HCT116 (cell line): ENCODE results near the gene TRPC6. TPM values are rescaled to one million over a fixed set of nuclear protein-coding genes. Genes with fewer than 3 reads are reported as not detected.
A peak's percentile ranks its signal among the peaks of the same experiment; 100 is the strongest.

Experiments
- ATAC-seq: fragments of 200-7000 bp; cut with Tn5 transposase; 2 replicates; pipeline ENCODE4 v1.9.1; 2020; ENCODE audit warnings: mild to moderate bottlenecking, moderate library complexity
- BruUV-seq: library from RNA; stranded (reverse); fragments of 400-500 nt; replicated peaks from 2 replicates; lab custom pipeline; 2021; lab: Mats Ljungman, UMichigan
- CTCF ChIA-PET: fragments of 300-600 bp; sonication (Branson Sonifier 250); formaldehyde crosslinking; loops from one replicate; lab custom pipeline; 2021; ENCODE audit warnings: antibody characterized with exemption; lab: Charles Lee
- POLR2A ChIA-PET: fragments of 300-600, 350-600 bp; sonication (Branson Sonifier 250); formaldehyde crosslinking; loops from one replicate; lab custom pipeline; 2021; ENCODE audit warnings: antibody characterized with exemption; lab: Charles Lee
- RAD21 ChIA-PET, 2 experiments: fragments of 300-600 bp; sonication (Branson Sonifier 250); formaldehyde crosslinking; loops; one replicate each; lab custom pipeline; 2023; ENCODE audit warnings: low total read pairs in 2 of 2; ENCODE audit not compliant: uncharacterized antibody in 2 of 2, unreplicated experiment in 2 of 2, low non-redundant PET in 1 of 2; lab: Charles Lee
- DNase-seq: peaks from one replicate; pipeline ENCODE4 v3.0.0-alpha.2; 2010; ENCODE audit warnings: low read depth, low spot score
- H2AFZ ChIP-seq: fragments of 200-600 bp; shearing (Covaris generic), sonication (generic); 2 replicates; pipeline ENCODE4 v1.6.1; 2017; ENCODE audit warnings: low read depth, mixed run types, mixed read lengths, antibody characterized with exemption, low read length; ENCODE audit not compliant: poor library complexity, severe bottlenecking
- H3K27ac ChIP-seq: 2 replicates; pipeline ENCODE4 v1.5.1; 2012; ENCODE audit warnings: low read depth, low read length
- H3K27me3 ChIP-seq: fragments of 200-600 bp; sonication (generic); 2 replicates; pipeline ENCODE4 v1.6.1; 2016; ENCODE audit warnings: mixed run types, low read length, mixed read lengths; ENCODE audit not compliant: insufficient read depth
- H3K36me3 ChIP-seq, 2 experiments: fragments of 200-500 bp in 1 of 2; fragments of 200-600 bp in 1 of 2; sonication (Bioruptor generic) in 1 of 2; sonication (generic) in 1 of 2; 2 replicates each; pipeline versions ENCODE4 v1.5.1 to v1.6.1; 2014 to 2016; ENCODE audit warnings: low read length in 2 of 2, inconsistent platforms in 1 of 2, mixed read lengths in 1 of 2, mixed run types in 1 of 2; ENCODE audit not compliant: insufficient read depth in 2 of 2, control insufficient read depth in 1 of 2
- H3K4me1 ChIP-seq, 2 experiments: fragments of 200-600 bp in 1 of 2; sonication (generic) in 1 of 2; 2 replicates each; pipeline versions ENCODE4 v1.5.1 to v1.6.1; 2012 to 2017; ENCODE audit warnings: low read length in 2 of 2, inconsistent platforms in 1 of 2, mild to moderate bottlenecking in 1 of 2, mixed read lengths in 1 of 2, mixed run types in 1 of 2, moderate library complexity in 1 of 2; ENCODE audit not compliant: insufficient read depth in 2 of 2, control insufficient read depth in 1 of 2
- H3K4me2 ChIP-seq: fragments of 200-600 bp; sonication (generic); 2 replicates; pipeline ENCODE4 v1.6.1; 2017; ENCODE audit warnings: mixed run types, low read length, mixed read lengths
- H3K4me3 ChIP-seq, 2 experiments: fragments of 200-600 bp in 1 of 2; sonication (generic) in 1 of 2; replicated peaks in 1 of 2; 2 replicates each; pipeline ENCODE4 v1.5.1; 2011 to 2016; ENCODE audit warnings: low read length in 2 of 2, control low read depth in 1 of 2, low read depth in 1 of 2, mild to moderate bottlenecking in 1 of 2, mixed read lengths in 1 of 2, mixed run types in 1 of 2
- H3K79me2 ChIP-seq: fragments of 200-600 bp; sonication (generic); 2 replicates; pipeline ENCODE4 v1.6.1; 2017; ENCODE audit warnings: mild to moderate bottlenecking, mixed run types, low read length, moderate library complexity, mixed read lengths; ENCODE audit not compliant: insufficient read depth
- H3K9ac ChIP-seq: fragments of 200-600 bp; sonication (generic); 2 replicates; pipeline ENCODE4 v1.6.1; 2016; ENCODE audit warnings: low read length, mixed read lengths
- H3K9me2 ChIP-seq: fragments of 200-600 bp; sonication (generic), shearing (Covaris generic); 2 replicates; pipeline ENCODE4 v1.6.1; 2017; ENCODE audit warnings: mixed run types, mild to moderate bottlenecking, moderate library complexity; ENCODE audit not compliant: insufficient read depth
- H3K9me3 ChIP-seq, 2 experiments: fragments of 200-500 bp in 1 of 2; fragments of 200-600 bp in 1 of 2; sonication (Bioruptor generic) in 1 of 2; sonication (generic) in 1 of 2; 2 replicates each; pipeline ENCODE4 v1.6.1; 2014 to 2017; ENCODE audit warnings: low read length in 2 of 2, mixed read lengths in 2 of 2, inconsistent platforms in 1 of 2, low read depth in 1 of 2, mild to moderate bottlenecking in 1 of 2, mixed run types in 1 of 2, moderate library complexity in 1 of 2; ENCODE audit not compliant: control insufficient read depth in 1 of 2, insufficient read depth in 1 of 2
- H4K20me1 ChIP-seq: fragments of 200-600 bp; sonication (generic), shearing (Covaris generic); 2 replicates; pipeline ENCODE4 v1.6.1; 2017; ENCODE audit warnings: mixed run types, mild to moderate bottlenecking, moderate library complexity; ENCODE audit not compliant: insufficient read depth
- CBX3 ChIP-seq: IDR thresholded peaks from 2 replicates; pipeline ENCODE4 v1.6.1; 2012; ENCODE audit warnings: low read depth
- CEBPB ChIP-seq: IDR thresholded peaks from 2 replicates; pipeline ENCODE4 v1.6.1; 2012; ENCODE audit warnings: low read depth
- CTCF ChIP-seq, 3 experiments: fragments of 200-600 bp in 1 of 3; sonication (generic) in 1 of 3; IDR thresholded peaks in 2 of 3; conservative IDR thresholded peaks in 1 of 3; 2 replicates each; pipeline ENCODE4 v1.5.1; 2012 to 2017; ENCODE audit warnings: low read depth in 2 of 3, low read length in 2 of 3, antibody characterized with exemption in 1 of 3, borderline replicate concordance in 1 of 3, control low read depth in 1 of 3, mild to moderate bottlenecking in 1 of 3, mixed read lengths in 1 of 3, mixed run types in 1 of 3, moderate library complexity in 1 of 3; ENCODE audit not compliant: insufficient read depth in 1 of 3
- EZH2 ChIP-seq: fragments of 200-600 bp; sonication (generic); IDR thresholded peaks from 2 replicates; pipeline ENCODE4 v1.6.1; 2017; ENCODE audit warnings: antibody characterized with exemption, mixed run types
- POLR2A ChIP-seq: IDR thresholded peaks from 2 replicates; pipeline ENCODE4 v1.7.0; 2011; ENCODE audit warnings: borderline replicate concordance; ENCODE audit not compliant: insufficient read depth, insufficient read length; ENCODE audit errors: extremely low read depth
- RAD21 ChIP-seq: IDR thresholded peaks from 2 replicates; pipeline ENCODE4 v1.6.1; 2012; ENCODE audit warnings: low read depth, mild to moderate bottlenecking
- TCF7L2 ChIP-seq: IDR thresholded peaks from 2 replicates; pipeline ENCODE4 v1.7.0; 2011; ENCODE audit warnings: borderline replicate concordance, inconsistent platforms; ENCODE audit not compliant: insufficient read depth, insufficient read length; ENCODE audit errors: extremely low read depth
- ZFX ChIP-seq: fragments of 450-650 bp; IDR thresholded peaks from 2 replicates; pipeline ENCODE4 v1.6.1; 2017
- ZNF274 ChIP-seq: fragments of 200-500 bp; sonication (Bioruptor generic); IDR thresholded peaks from 2 replicates; pipeline ENCODE4 v1.6.1; 2014; ENCODE audit warnings: mild to moderate bottlenecking, low read depth, low read length, inconsistent platforms
- intact Hi-C: fragments of 100-400 bp; cut with micrococcal nuclease; formaldehyde crosslinking; loops from 2 replicates; pipeline ENCODE4 v1.10.0; 2022
- total RNA-seq: library from RNA; stranded (reverse); gene quantifications from one replicate; pipeline ENCODE4 v1.2.1, GENCODE V29; 2021; ENCODE audit not compliant: unreplicated experiment

The TRPC6 gene
- total RNA-seq, 1 experiment from 2014 or later = not detected

GRCh38 chr11:101438126-101438525 is 145.7 kb downstream of the TRPC6 start:
- ATAC-seq (no peak), DNase-seq (no peak)
- no peak overlapping the region for H3K4me2 ChIP-seq
- TF ChIP-seq ZNF274 (no peak), TCF7L2 (no peak), CBX3 (no peak), CTCF (IDR thresholded peaks at IDR 0.05 in 2 of 3, conservative IDR thresholded peaks at IDR 0.05 in 1 of 3; ENCODE audit: borderline replicate concordance in 1 of 3, insufficient read depth in 1 of 3, low read depth in 2 of 3, low read length in 2 of 3) (no peak)
- no peak overlapping the region for H3K4me3 ChIP-seq
- no peaks in the 10 kb centered on the region for H4K20me1 ChIP-seq
- no TSS peak for BruUV-seq
- no peak overlapping the region for H2AFZ ChIP-seq
- no peaks in the 10 kb centered on the region for H3K36me3 ChIP-seq
- intact Hi-C loops = loop anchor here (5.0 kb wide), 1 partner anchor 861 kb away; no protein-coding TSS in a partner anchor
- CTCF ChIA-PET = interaction anchor here (1.1 kb wide), 1 partner anchor 8 kb away, joined by 3 read pairs; no protein-coding TSS in a partner anchor
- RAD21 ChIA-PET = no interaction called here
- POLR2A ChIA-PET = no interaction called here
- H3K27me3 ChIP-seq = no peaks in the 10 kb centered on the region
- H3K4me1 ChIP-seq = peaks cover 0 to 3% of the 10 kb centered on the region in 2 experiments; a peak in 1 of 4 replicates
- no peak overlapping the region for H3K9ac ChIP-seq
- H3K79me2 ChIP-seq = no peaks in the 10 kb centered on the region
- no peaks in the 10 kb centered on the region for H3K9me2 ChIP-seq
- H3K27ac ChIP-seq = no peak overlapping the region
- H3K9me3 ChIP-seq = no peaks in the 10 kb centered on the region

DNA sequence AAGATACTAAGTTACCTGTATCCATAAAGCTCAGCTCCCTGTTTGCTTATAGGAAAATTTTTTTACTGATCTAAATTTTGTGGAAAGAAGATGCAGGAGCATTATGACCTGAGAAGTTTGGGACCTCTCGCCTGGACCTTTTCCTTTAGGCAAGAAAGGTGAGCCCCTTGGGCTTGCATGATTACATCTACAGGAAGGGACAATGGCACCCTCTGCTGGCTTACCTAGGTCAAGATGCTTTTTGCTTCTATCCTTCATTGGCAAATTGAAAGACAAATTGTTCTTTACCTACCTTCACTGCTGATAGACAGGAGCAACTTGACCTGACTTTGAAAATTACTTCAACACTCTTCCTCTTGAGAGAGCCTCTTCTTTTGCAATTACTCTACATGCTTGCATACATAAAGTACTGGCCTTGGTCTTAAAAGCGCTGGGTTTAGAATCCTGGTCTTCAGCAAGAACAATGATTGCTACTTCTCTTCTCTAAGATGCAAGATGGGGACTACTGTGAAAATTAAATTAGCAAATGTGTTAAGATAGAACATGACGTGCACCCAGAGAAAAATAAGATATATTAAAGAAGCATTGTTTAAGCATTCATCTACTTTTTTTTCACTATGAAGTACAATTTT is 147.2 kb downstream of the TRPC6 start:
- Histone ChIP-seq H3K9me3 (no peaks in the 10 kb centered on the region), H3K79me2 (no peaks in the 10 kb centered on the region), H3K4me2 (no peak overlapping the region), H3K4me1 (peaks cover 0 to under 1% of the 10 kb centered on the region in 2 experiments; a peak in 1 of 4 replicates), H3K4me3 (no peak overlapping the region), H2AFZ (no peak overlapping the region), H3K27me3 (no peaks in the 10 kb centered on the region), H4K20me1 (no peaks in the 10 kb centered on the region), H3K9ac (no peak overlapping the region), H3K36me3 (no peaks in the 10 kb centered on the region), H3K27ac (no peak overlapping the region), H3K9me2 (no peaks in the 10 kb centered on the region)
- POLR2A ChIA-PET = no interaction called here
- RAD21 ChIA-PET = no interaction called here
- ATAC-seq (peak; percentile 76), DNase-seq (peak; percentile 46)
- CTCF ChIA-PET = interaction anchor here (0.8 to 2.0 kb wide), 3 partner anchors 45 to 48 kb away, joined by 3 to 4 read pairs (median 3); no protein-coding TSS in a partner anchor
- no TSS peak for BruUV-seq
- TF ChIP-seq CEBPB (no peak), ZFX (no peak), CTCF (IDR thresholded peaks at IDR 0.05 in 2 of 3, conservative IDR thresholded peaks at IDR 0.05 in 1 of 3; ENCODE audit: borderline replicate concordance in 1 of 3, insufficient read depth in 1 of 3, low read depth in 2 of 3, low read length in 2 of 3) (peak; percentile 50 to 82 (median 79)), POLR2A (no peak), RAD21 (peak; percentile 74), EZH2 (no peak)
- intact Hi-C loops = loop anchor here (1.0 to 5.0 kb wide), 3 partner anchors 46 to 859 kb away; no protein-coding TSS in a partner anchor
